Neural cell (in vitro differentiated cells): ENCODE results near the gene CFAP92. TPM values are rescaled to one million over a fixed set of nuclear protein-coding genes. Genes with fewer than 3 reads are reported as not detected.

Source experiments
- H2AFZ ChIP-seq: fragments of 200-600, 300-800 bp; sonication (generic), shearing (Covaris generic); 2 replicates; pipeline ENCODE4 v1.6.0; 2014; ENCODE audit warnings: low read depth, mild to moderate bottlenecking, antibody characterized with exemption, low read length, moderate library complexity
- H3F3A ChIP-seq: fragments of 200-600 bp; shearing (Covaris generic); 2 replicates; pipeline ENCODE4 v1.6.1; 2016; ENCODE audit warnings: mild to moderate bottlenecking, moderate library complexity, mixed read lengths, antibody characterized with exemption, low read length; ENCODE audit not compliant: insufficient read depth, poor library complexity, severe bottlenecking
- H3K27ac ChIP-seq: fragments of 200-600, 300-800 bp; sonication (generic), shearing (Covaris generic); 2 replicates; pipeline ENCODE4 v1.5.1; 2014; ENCODE audit warnings: mild to moderate bottlenecking, low read length, moderate library complexity
- H3K27me3 ChIP-seq: fragments of 300-800, 200-600 bp; sonication (generic), shearing (Covaris generic); 2 replicates; pipeline ENCODE4 v1.6.0; 2014; ENCODE audit warnings: mild to moderate bottlenecking, low read depth, low read length, moderate library complexity; ENCODE audit not compliant: insufficient read depth
- H3K36me3 ChIP-seq: fragments of 300-800, 200-600 bp; sonication (generic), shearing (Covaris generic); 2 replicates; pipeline ENCODE4 v1.5.1; 2014; ENCODE audit warnings: mild to moderate bottlenecking, antibody characterized with exemption, low read length, moderate library complexity; ENCODE audit not compliant: insufficient read depth
- H3K4me2 ChIP-seq: fragments of 300-800, 200-600 bp; sonication (generic), shearing (Covaris generic); 2 replicates; pipeline ENCODE4 v1.6.0; 2014; ENCODE audit warnings: mild to moderate bottlenecking, low read length
- H3K4me3 ChIP-seq: fragments of 300-800, 200-600 bp; sonication (generic), shearing (Covaris generic); 2 replicates; pipeline ENCODE4 v1.5.1; 2014; ENCODE audit warnings: mild to moderate bottlenecking, low read length, moderate library complexity
- H3K79me2 ChIP-seq: fragments of 200-600 bp; shearing (Covaris generic); replicated peaks from 2 replicates; pipeline ENCODE4 v1.6.0; 2014; ENCODE audit warnings: mild to moderate bottlenecking, low read length, moderate library complexity; ENCODE audit not compliant: insufficient read depth
- H3K9ac ChIP-seq: fragments of 300-800, 200-600 bp; sonication (generic), shearing (Covaris generic); 2 replicates; pipeline ENCODE4 v1.6.1; 2016; ENCODE audit warnings: mild to moderate bottlenecking, low read length, mixed read lengths
- H3K9me2 ChIP-seq: fragments of 200-600 bp; shearing (Covaris generic); 2 replicates; pipeline ENCODE4 v1.6.1; 2016; ENCODE audit warnings: mild to moderate bottlenecking, low read length, mixed read lengths; ENCODE audit not compliant: insufficient read depth
- H3K9me3 ChIP-seq: fragments of 200-600, 300-800 bp; sonication (generic), shearing (Covaris generic); 2 replicates; pipeline ENCODE4 v1.6.1; 2016; ENCODE audit warnings: mild to moderate bottlenecking, mixed run types, low read length, moderate library complexity, mixed read lengths
- H4K20me1 ChIP-seq: fragments of 200-600 bp; shearing (Covaris generic); 2 replicates; pipeline ENCODE4 v1.6.1; 2016; ENCODE audit warnings: mild to moderate bottlenecking, mixed run types; ENCODE audit not compliant: insufficient read depth
- CTCF ChIP-seq: fragments of 450-650 bp; IDR thresholded peaks from 2 replicates; pipeline ENCODE4 v1.5.1; 2014; ENCODE audit warnings: antibody characterized with exemption, mild to moderate bottlenecking, moderate library complexity; ENCODE audit not compliant: poor library complexity, severe bottlenecking
- EP300 ChIP-seq: fragments of 450-650 bp; conservative IDR thresholded peaks from 2 replicates; pipeline ENCODE4 v1.6.1; 2014; ENCODE audit warnings: antibody characterized with exemption, mild to moderate bottlenecking, moderate library complexity; ENCODE audit not compliant: poor library complexity, severe bottlenecking
- EZH2 ChIP-seq: fragments of 200-600, 300-800 bp; shearing (Covaris generic), sonication (generic); IDR thresholded peaks from 2 replicates; pipeline ENCODE4 v1.6.1; 2014; ENCODE audit warnings: antibody characterized with exemption, low read length, borderline replicate concordance, mild to moderate bottlenecking; ENCODE audit not compliant: insufficient read depth, poor library complexity, severe bottlenecking
- MXI1 ChIP-seq: fragments of 450-650 bp; conservative IDR thresholded peaks from 2 replicates; pipeline ENCODE4 v1.6.1; 2014; ENCODE audit warnings: antibody characterized with exemption, mild to moderate bottlenecking; ENCODE audit not compliant: poor library complexity, severe bottlenecking
- POLR2AphosphoS5 ChIP-seq: IDR thresholded peaks from 2 replicates; pipeline ENCODE4 v1.6.1; 2012
- RAD21 ChIP-seq: fragments of 450-650 bp; conservative IDR thresholded peaks from 2 replicates; pipeline ENCODE4 v1.6.1; 2014; ENCODE audit warnings: antibody characterized with exemption, mild to moderate bottlenecking, moderate library complexity
- REST ChIP-seq: IDR thresholded peaks from 2 replicates; pipeline ENCODE4 v1.6.1; 2012; ENCODE audit warnings: borderline replicate concordance
- SMC3 ChIP-seq: fragments of 450-650 bp; conservative IDR thresholded peaks from 2 replicates; pipeline ENCODE4 v1.6.1; 2014; ENCODE audit warnings: antibody characterized with exemption, mild to moderate bottlenecking, moderate library complexity; ENCODE audit not compliant: poor library complexity
- TAF1 ChIP-seq: IDR thresholded peaks from 2 replicates; pipeline ENCODE4 v1.6.1; 2012; ENCODE audit warnings: low read depth
- polyA plus RNA-seq: library from polyadenylated mRNA; depleted of rRNA; stranded (reverse); fragments of >200 nt; gene quantifications from 2 replicates; pipeline ENCODE4 v1.2.3, GENCODE V29; 2014

Gene CFAP92
- polyA plus RNA-seq, 1 donor from 2014 or later, result 0.69 TPM

GRCh38 chr3:128902426-128902825 is 91.5 kb downstream of the CFAP92 start:
- H3F3A ChIP-seq, result no peaks in the 10 kb centered on the region
- H2AFZ ChIP-seq, result no peak overlapping the region
- H3K79me2 ChIP-seq, result no peaks in the 10 kb centered on the region
- H3K4me2 ChIP-seq, result no peak overlapping the region
- H3K9me3 ChIP-seq, result no peaks in the 10 kb centered on the region
- H3K9me2 ChIP-seq, result no peaks in the 10 kb centered on the region
- no peaks in the 10 kb centered on the region for H3K36me3 ChIP-seq
- H3K27me3 ChIP-seq, result no peaks in the 10 kb centered on the region
- TF ChIP-seq SMC3 (no peak), POLR2AphosphoS5 (no peak), CTCF (no peak), RAD21 (no peak), TAF1 (no peak), REST (no peak), EP300 (no peak), MXI1 (no peak), EZH2 (no peak)
- no peaks in the 10 kb centered on the region for H4K20me1 ChIP-seq
- no peak overlapping the region for H3K4me3 ChIP-seq
- no peak overlapping the region for H3K9ac ChIP-seq
- H3K27ac ChIP-seq, result no peak overlapping the region

- TF ChIP-seq SMC3 (no peak), EZH2 (no peak), RAD21 (no peak), TAF1 (no peak), POLR2AphosphoS5 (no peak), EP300 (no peak)
- Histone ChIP-seq H3K36me3 (peaks cover 4% of the 10 kb centered on the region), H3K9me3 (no peaks in the 10 kb centered on the region), H3K9ac (no peak overlapping the region), H4K20me1 (no peaks in the 10 kb centered on the region), H3K27ac (no peak overlapping the region), H3F3A (no peaks in the 10 kb centered on the region), H3K27me3 (no peaks in the 10 kb centered on the region), H3K79me2 (no peaks in the 10 kb centered on the region), H2AFZ (no peak overlapping the region), H3K4me2 (no peak overlapping the region), H3K9me2 (no peaks in the 10 kb centered on the region), H3K4me3 (no peak overlapping the region)
Measured at GRCh38 chr3:128895843-128896697, 97.8 kb downstream of the CFAP92 start.
